T-helper 1 cell treated with Interleukin-12 subunit alpha and Interleukin-12 subunit beta and Interleukin-4 antibody, amounts not matched to agents 30 μg/mL and 1 μg/mL, for 36 hours (primary cell): Measurements from ENCODE around the gene RSRC1.
"Not testable (repeated sequence)": the region's sequence is repeated elsewhere in the genome, so short reads cannot be mapped to it uniquely, and the experiment has no call there.

ENCODE experiments used
- H3K27ac Mint-ChIP-seq: one replicate; pipeline ENCODE4 v1.8.0; 2021; ENCODE audit warnings: mild to moderate bottlenecking, mixed read lengths
- H3K27me3 Mint-ChIP-seq: one replicate; pipeline ENCODE4 v1.8.0; 2021; ENCODE audit warnings: low read depth, mixed read lengths
- H3K36me3 Mint-ChIP-seq: one replicate; pipeline ENCODE4 v1.8.0; 2021; ENCODE audit warnings: low read depth, mixed read lengths
- H3K4me1 Mint-ChIP-seq: one replicate; pipeline ENCODE4 v1.8.0; 2021; ENCODE audit warnings: low read depth, mixed read lengths
- H3K4me3 Mint-ChIP-seq: one replicate; pipeline ENCODE4 v1.8.0; 2021; ENCODE audit warnings: mild to moderate bottlenecking, moderate library complexity, mixed read lengths
- H3K9me3 Mint-ChIP-seq: one replicate; pipeline ENCODE4 v1.8.0; 2021; ENCODE audit warnings: mixed read lengths

RSRC1 gene

DNA sequence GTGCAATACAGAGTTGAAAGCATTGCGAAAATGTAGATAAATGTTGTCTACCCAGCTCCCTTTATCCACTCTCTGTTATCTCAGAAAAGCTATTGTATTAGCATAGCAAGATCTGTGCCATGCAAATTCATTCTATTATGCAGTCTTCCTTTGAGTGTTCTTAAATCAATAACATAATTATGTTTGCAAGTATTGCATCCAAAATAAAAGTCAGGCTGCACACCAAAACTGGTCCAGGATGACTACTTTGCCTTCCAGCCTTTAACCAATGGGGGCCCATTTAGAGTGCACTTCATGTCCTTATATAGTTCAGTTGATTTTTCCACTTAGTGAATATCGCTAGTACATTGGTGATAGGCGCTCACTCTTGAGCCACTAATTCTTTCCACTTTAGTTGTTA, 353.7 kb downstream of the RSRC1 start:
- Mint-ChIP-seq H3K27me3 (no peaks in the 10 kb centered on the region), H3K27ac (no peak overlapping the region), H3K4me3 (no peak overlapping the region), H3K36me3 (no peaks in the 10 kb centered on the region), H3K9me3 (no peaks in the 10 kb centered on the region), H3K4me1 (no peaks in the 10 kb centered on the region)

DNA sequence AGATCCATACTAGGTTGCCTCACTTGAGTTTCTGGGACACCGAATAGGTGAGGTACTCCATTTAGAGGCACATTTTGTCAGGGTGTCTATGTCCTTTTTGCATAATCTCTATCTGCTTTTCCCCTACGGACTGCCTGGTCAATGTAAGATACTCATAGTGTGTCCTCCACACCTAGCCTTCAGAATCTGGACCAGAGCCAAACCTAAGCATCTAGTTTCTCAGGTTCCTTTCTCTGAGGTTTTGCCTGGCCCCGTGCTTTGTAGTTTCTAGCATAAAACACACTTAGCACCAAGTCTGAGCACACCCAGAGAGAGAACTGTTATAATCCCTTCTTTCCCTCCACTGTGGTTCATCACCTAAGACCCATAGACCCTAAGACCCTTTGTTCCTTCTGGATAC, 355.2 kb downstream of the RSRC1 start:
- H3K36me3 Mint-ChIP-seq, result no peaks in the 10 kb centered on the region
- H3K9me3 Mint-ChIP-seq, result no peaks in the 10 kb centered on the region
- H3K27me3 Mint-ChIP-seq, result no peaks in the 10 kb centered on the region
- no peak overlapping the region for H3K4me3 Mint-ChIP-seq
- H3K4me1 Mint-ChIP-seq, result no peaks in the 10 kb centered on the region
- H3K27ac Mint-ChIP-seq, result no peak overlapping the region

DNA sequence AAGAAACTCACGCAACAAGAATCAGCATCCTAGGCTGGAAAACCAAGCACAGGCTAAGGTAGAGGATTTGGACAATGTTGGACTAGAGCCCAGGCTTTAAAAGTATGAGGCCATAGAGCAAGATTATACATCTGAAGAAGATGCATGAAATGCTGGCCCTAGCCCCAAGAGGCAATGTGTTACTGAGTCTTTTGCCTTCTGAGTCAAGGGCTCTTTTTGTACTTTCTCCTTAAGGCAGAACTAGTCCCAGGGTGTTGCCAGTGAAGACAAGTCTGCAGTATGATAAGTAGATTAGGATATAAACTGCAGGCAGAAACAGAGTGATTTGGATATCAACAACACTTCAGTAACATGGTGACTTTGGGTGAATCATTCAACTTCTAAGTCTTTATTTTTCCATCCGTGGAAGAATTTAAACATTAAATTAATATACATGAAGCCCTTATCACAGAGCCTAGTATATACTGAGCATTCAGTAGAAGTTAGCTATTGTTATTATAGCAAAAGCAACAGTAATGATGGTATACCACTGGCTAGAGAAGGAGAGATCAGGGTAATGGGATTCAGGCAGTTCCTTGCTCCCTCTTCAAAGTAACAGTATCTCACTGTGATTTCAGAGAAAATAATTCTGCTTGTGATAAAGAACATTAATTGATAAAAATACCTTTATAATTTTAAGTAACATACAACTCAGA, 361.2 kb downstream of the RSRC1 start:
- Mint-ChIP-seq H3K9me3 (no peaks in the 10 kb centered on the region), H3K27me3 (no peaks in the 10 kb centered on the region), H3K4me1 (no peaks in the 10 kb centered on the region), H3K4me3 (no peak overlapping the region), H3K36me3 (no peaks in the 10 kb centered on the region), H3K27ac (no peak overlapping the region)

DNA sequence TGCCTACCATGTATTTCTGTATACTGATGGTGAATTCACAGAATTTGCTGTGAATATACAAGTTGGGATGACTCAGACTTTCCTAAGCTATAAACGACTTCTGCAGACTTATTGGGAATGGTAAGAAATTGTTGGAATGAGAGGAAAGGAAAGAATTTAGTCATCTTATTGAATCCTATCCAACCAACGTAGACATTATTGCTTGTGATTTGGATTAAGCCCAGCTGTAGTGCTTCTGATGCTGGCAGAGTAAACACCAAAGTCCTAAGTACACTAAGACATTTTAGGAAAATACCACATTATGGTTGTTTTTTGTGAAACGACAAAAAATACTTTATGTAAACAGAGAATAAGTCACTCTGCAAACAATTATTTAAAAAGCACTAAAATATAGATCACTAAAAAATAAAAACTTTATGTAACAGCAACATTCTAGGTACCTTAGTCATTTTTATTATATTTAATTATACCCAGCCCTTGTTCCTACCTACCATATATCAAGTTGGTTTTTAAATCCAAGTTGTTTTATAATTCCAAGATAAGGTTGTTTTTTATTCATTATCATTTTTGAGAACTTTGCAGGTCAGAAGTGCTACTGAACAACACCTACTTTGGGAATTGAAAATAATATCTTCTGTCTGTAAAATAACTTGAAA, 361.9 kb downstream of the RSRC1 start:
- H3K9me3 Mint-ChIP-seq, result no peaks in the 10 kb centered on the region
- no peaks in the 10 kb centered on the region for H3K4me1 Mint-ChIP-seq
- no peaks in the 10 kb centered on the region for H3K36me3 Mint-ChIP-seq
- no peak overlapping the region for H3K27ac Mint-ChIP-seq
- no peaks in the 10 kb centered on the region for H3K27me3 Mint-ChIP-seq
- H3K4me3 Mint-ChIP-seq, result no peak overlapping the region

DNA sequence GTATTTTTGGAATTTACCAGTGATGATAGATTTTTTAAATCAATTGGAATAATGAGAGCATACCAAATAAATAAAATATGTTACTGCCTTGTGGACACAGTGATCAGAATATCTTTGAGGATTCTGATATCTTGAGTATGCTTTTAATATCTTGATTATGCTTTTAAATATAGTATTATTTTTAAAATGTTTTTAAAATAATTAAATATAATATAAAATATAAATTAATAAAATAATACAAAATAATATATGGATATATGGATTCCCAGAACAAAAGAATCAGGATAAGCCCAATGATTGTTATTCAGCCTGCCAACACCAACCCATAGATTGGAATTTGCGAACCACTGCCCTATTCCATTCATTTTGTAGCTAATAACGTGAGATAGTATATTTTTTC, 369.2 kb downstream of the RSRC1 start:
- Mint-ChIP-seq H3K4me1 (no peaks in the 10 kb centered on the region), H3K36me3 (no peaks in the 10 kb centered on the region), H3K9me3 (no peaks in the 10 kb centered on the region), H3K27ac (no peak overlapping the region), H3K27me3 (no peaks in the 10 kb centered on the region), H3K4me3 (no peak overlapping the region)

DNA sequence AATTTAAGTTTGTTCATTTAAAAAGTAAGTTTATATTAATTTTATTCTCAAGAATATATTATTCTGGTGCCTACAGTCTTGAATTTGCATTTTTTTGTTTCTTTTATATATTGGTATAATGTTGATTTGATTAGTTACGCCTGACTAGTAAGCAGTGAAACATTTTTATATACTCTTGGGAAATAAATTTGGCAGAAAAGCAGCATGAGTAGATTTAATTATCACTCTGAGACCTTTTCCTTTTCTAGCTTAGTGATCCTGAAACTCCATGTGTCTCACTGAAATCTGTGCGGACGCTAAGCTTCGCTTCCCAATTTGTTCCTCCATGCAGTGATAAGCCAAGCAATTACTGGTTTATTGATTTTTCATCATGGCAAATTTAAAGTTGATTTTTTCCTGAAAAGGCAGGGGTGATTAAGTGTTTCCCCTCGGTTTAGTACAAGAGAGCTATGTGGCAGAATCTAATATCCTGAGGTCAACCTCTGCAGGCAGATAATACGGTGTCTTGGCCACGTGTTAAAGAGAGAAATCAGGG, 373.9 kb downstream of the RSRC1 start:
- no peak overlapping the region for H3K27ac Mint-ChIP-seq
- no peaks in the 10 kb centered on the region for H3K4me1 Mint-ChIP-seq
- H3K4me3 Mint-ChIP-seq, result no peak overlapping the region
- no peaks in the 10 kb centered on the region for H3K27me3 Mint-ChIP-seq
- no peaks in the 10 kb centered on the region for H3K9me3 Mint-ChIP-seq
- H3K36me3 Mint-ChIP-seq, result no peaks in the 10 kb centered on the region

DNA sequence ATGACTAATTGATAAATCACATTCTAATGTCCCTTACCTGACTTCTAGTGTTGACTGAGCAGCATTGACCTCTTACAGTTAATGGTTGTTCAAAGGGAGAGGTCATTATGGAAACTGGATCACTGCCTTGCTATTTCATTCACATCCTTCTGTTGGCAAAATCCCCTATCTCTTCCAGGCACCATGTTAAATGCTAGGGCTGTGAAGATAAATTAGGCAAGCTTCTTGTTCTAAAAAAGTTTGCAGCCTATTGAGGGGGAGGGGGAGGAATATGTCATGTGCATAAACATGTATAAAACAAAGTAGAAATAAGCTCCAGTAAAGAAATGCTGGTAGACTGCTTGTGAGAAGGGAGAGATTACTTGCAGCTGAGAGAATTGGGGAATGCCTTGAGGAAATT, 376.3 kb downstream of the RSRC1 start:
- Mint-ChIP-seq H3K4me1 (no peaks in the 10 kb centered on the region), H3K9me3 (no peaks in the 10 kb centered on the region), H3K27ac (no peak overlapping the region), H3K4me3 (no peak overlapping the region), H3K36me3 (no peaks in the 10 kb centered on the region), H3K27me3 (no peaks in the 10 kb centered on the region)

DNA sequence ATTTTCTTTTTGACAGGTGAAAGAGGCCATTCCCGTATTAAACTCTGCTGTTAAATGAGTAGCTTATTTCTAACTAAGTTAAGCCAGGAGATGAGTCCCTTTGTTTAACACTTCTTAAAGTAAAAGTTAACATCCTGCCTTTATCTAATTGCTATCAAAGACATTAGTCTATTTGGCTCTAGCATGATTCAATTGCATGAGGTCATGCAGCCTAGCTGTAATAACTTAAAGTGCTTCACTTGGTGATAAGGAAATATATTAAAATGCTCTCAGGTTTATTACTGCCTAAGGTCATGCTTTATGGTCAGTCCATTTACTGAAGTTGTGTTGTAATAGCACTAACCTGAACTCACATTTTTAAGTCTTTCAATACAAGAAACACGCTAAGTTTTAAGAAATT, 378.8 kb downstream of the RSRC1 start:
- H3K36me3 Mint-ChIP-seq, result no peaks in the 10 kb centered on the region

DNA sequence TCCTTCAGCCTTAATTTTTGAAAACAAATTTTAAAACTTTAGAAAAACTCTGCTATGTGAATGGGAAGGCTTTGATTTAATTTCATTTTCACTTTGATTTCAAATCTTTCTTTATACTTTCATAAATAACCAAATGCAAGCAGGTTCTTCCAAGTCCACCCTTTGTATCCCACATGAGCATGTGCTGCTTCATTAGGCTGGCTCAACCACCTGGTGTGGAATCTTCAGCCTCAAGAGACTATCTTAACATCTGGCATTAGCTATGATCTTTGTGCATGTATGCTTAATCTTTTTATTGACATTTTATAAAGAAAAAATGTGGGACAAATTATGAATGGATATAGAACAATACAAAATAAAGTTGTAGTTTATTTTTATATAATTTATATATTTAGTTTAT, 379.3 kb downstream of the RSRC1 start:
- Mint-ChIP-seq H3K27me3 (no peaks in the 10 kb centered on the region), H3K4me1 (no peaks in the 10 kb centered on the region), H3K4me3 (no peak overlapping the region), H3K36me3 (no peaks in the 10 kb centered on the region), H3K9me3 (no peaks in the 10 kb centered on the region), H3K27ac (no peak overlapping the region)

More for the DNA sequence above, 378.8 kb downstream of the RSRC1 start:
- Mint-ChIP-seq H3K9me3 (no peaks in the 10 kb centered on the region), H3K27me3 (no peaks in the 10 kb centered on the region), H3K4me1 (no peaks in the 10 kb centered on the region), H3K27ac (no peak overlapping the region), H3K4me3 (no peak overlapping the region)

DNA sequence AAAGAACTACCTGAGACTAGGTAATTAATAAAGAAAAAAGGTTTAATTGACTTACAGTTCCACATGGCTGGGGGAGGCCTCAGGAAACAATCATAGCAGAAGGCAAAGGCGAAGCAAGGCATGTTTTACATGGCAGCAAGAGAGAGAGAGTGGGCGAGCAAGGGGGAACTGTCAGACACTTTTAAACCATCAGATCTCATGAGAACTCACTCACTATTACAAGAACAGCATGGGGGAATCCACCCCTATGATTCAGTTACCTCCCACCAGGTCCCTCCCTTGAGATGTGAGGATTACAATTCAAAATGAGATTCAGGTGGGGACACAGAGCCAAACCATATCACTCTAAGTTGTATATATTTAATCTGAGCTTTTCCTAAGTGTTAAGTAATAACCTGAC, 382.1 kb downstream of the RSRC1 start:
- Mint-ChIP-seq H3K36me3 (no peaks in the 10 kb centered on the region), H3K27ac (no peak overlapping the region), H3K4me1 (no peaks in the 10 kb centered on the region), H3K4me3 (no peak overlapping the region), H3K9me3 (no peaks in the 10 kb centered on the region), H3K27me3 (no peaks in the 10 kb centered on the region)

DNA sequence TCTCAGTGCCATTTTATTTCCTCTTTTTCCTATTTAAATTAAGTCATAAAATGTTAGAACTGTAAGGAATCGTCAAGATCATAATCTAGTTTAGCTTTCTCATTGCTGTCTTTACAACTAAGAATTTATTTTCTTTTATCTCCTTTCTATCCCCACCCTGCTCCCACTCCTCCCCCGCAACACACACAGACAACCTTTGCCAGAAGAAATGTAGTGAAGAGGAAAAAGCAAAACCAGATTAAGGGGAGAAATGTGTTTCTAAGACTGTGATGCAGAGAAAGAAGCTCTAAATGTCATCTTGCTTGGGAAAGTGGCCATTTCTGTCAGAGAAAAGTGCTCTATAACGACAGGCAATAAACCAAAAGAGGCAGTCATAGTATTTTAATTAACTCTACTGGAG, 382.8 kb downstream of the RSRC1 start:
- peaks cover 3% of the 10 kb centered on the region for H3K9me3 Mint-ChIP-seq
- no peak overlapping the region for H3K4me3 Mint-ChIP-seq
- H3K4me1 Mint-ChIP-seq, result no peaks in the 10 kb centered on the region
- H3K36me3 Mint-ChIP-seq, result no peaks in the 10 kb centered on the region
- H3K27ac Mint-ChIP-seq, result no peak overlapping the region
- H3K27me3 Mint-ChIP-seq, result no peaks in the 10 kb centered on the region

DNA sequence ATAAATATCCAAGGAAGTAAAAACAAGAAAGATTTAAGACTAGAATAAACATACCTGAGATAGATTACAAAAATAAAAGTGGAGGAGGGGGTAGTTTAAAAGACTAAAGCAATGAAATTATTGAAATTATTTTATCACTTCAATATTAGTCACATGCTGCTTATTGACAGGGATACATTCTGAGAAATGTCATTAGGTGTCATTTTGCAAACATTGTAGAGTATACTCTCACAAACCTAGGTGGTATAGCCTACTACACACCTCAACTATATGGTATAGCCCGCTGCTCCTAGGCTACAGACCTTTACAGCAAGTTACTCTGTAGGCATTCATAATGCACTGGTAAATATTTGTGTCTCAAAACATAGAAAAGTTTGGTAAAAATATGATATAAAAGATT, 384.0 kb downstream of the RSRC1 start:
- Mint-ChIP-seq H3K4me1 (no peaks in the 10 kb centered on the region), H3K36me3 (no peaks in the 10 kb centered on the region), H3K4me3 (no peak overlapping the region), H3K27me3 (no peaks in the 10 kb centered on the region), H3K9me3 (peaks cover 14% of the 10 kb centered on the region), H3K27ac (no peak overlapping the region)

DNA sequence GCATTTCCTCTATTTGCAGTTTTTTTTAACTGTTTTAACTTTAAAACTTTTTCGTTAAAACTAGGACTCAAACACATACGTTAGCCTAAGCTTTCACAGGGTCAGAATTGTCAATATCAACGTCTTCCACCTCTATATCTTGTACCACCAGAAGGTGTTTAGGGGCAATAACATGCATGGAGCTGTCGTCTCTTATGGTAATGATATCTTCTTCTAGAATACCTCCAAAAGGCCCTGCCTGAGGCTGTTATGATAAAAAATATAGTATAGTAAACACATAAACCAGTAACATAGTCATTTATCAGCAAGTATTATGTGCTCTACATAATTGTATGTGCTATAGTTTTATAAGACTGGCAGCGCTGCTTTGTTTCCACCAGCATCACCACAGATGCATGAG, 384.8 kb downstream of the RSRC1 start:
- H3K4me3 Mint-ChIP-seq, result no peak overlapping the region
- H3K36me3 Mint-ChIP-seq, result no peaks in the 10 kb centered on the region
- no peak overlapping the region for H3K27ac Mint-ChIP-seq
- H3K9me3 Mint-ChIP-seq, result peaks cover 15% of the 10 kb centered on the region
- no peaks in the 10 kb centered on the region for H3K4me1 Mint-ChIP-seq
- no peaks in the 10 kb centered on the region for H3K27me3 Mint-ChIP-seq

DNA sequence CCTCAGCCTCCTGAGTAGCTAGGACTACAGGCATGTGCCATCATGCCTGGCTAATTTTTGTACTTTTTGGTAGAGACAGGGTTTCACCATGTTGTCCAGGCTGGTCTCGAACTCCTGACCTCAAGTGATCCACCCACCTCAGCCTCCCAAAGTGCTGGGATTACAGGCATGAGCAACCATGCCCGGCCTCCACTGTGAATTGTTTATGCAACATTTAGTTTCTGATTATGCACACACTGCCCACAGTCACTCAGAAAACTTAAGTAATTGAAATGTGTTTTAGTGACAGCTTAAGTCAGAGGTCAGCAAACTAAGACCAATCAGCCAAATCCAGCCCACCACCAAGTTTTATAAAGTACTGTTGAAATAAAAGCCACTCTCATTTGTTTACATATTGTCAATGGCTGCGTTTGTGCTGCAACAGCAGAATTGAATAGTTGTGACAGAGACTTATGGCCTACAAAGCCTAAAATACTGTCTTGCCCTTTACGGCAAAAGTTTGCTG, 385.6 kb downstream of the RSRC1 start:
- not testable (repeated sequence) for H3K4me3 Mint-ChIP-seq, H3K27ac Mint-ChIP-seq, H3K27me3 Mint-ChIP-seq, H3K36me3 Mint-ChIP-seq, H3K4me1 Mint-ChIP-seq
- peaks cover 20% of the 10 kb centered on the region for H3K9me3 Mint-ChIP-seq

DNA sequence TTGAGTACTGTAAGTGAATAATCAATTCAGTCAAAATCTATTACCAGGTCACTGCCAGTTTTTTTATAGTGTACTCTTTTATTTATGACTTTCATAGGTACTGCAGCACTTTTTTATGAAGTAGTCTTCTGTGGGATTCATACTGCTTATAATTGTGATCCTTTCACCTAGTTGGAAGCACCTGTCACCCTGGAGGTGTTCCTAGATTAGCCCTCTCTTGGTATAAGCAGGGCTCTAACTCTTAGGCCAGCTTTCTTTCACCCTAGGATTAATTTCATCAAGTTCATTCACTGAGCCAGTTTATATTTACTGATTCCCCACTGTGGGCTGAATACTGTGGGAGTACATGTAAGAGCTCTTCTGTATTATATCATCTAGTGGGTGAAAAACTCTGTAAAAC, 395.2 kb downstream of the RSRC1 start:
- H3K9me3 Mint-ChIP-seq, result peaks cover 16% of the 10 kb centered on the region
- no peak overlapping the region for H3K27ac Mint-ChIP-seq
- no peaks in the 10 kb centered on the region for H3K4me1 Mint-ChIP-seq
- no peaks in the 10 kb centered on the region for H3K36me3 Mint-ChIP-seq
- H3K4me3 Mint-ChIP-seq, result no peak overlapping the region
- no peaks in the 10 kb centered on the region for H3K27me3 Mint-ChIP-seq
